MCF 10A (cell line): ENCODE results near the gene RBM20. TPM values are rescaled to one million over a fixed set of nuclear protein-coding genes. Genes with fewer than 3 reads are reported as not detected.
"Not testable (repeated sequence)": the region's sequence is repeated elsewhere in the genome, so short reads cannot be mapped to it uniquely, and the experiment has no call there.

Source experiments
- BruUV-seq: library from RNA; stranded (reverse); fragments of 400-500 nt; replicated peaks from 2 replicates; lab custom pipeline; 2021; lab: Mats Ljungman, UMichigan
- CTCF ChIA-PET: fragments of 300-600 bp; sonication (Branson Sonifier 250); formaldehyde crosslinking; extraction: SDS; loops from one replicate; lab custom pipeline; 2021; ENCODE audit warnings: antibody characterized with exemption, inconsistent platforms; lab: Yijun Ruan, JAX
- POLR2A ChIA-PET: fragments of 300-600, 350-650 bp; sonication (Branson Sonifier 250); formaldehyde crosslinking; extraction: SDS; loops from one replicate; lab custom pipeline; 2020; ENCODE audit warnings: antibody characterized with exemption, inconsistent platforms; lab: Yijun Ruan, JAX
- DNase-seq: peaks from one replicate; pipeline ENCODE4 v3.0.0-alpha.2; 2018; ENCODE audit not compliant: unreplicated experiment
- H3K27ac Mint-ChIP-seq: one replicate; pipeline ENCODE4 v1.8.0; 2022; ENCODE audit warnings: mild to moderate bottlenecking, low read depth, mixed read lengths; ENCODE audit not compliant: unreplicated experiment
- H3K27me3 Mint-ChIP-seq: one replicate; pipeline ENCODE4 v1.8.0; 2022; ENCODE audit warnings: mixed read lengths; ENCODE audit not compliant: insufficient read depth, unreplicated experiment
- H3K36me3 Mint-ChIP-seq: one replicate; pipeline ENCODE4 v1.8.0; 2022; ENCODE audit warnings: mild to moderate bottlenecking, moderate library complexity, mixed read lengths; ENCODE audit not compliant: insufficient read depth, unreplicated experiment
- H3K4me1 Mint-ChIP-seq: one replicate; pipeline ENCODE4 v1.8.0; 2022; ENCODE audit warnings: mixed read lengths; ENCODE audit not compliant: insufficient read depth, unreplicated experiment
- H3K4me3 Mint-ChIP-seq: one replicate; pipeline ENCODE4 v1.8.0; 2022; ENCODE audit warnings: mild to moderate bottlenecking, moderate library complexity, mixed read lengths; ENCODE audit not compliant: unreplicated experiment
- H3K9me3 Mint-ChIP-seq: one replicate; pipeline ENCODE4 v1.8.0; 2022; ENCODE audit warnings: mixed read lengths; ENCODE audit not compliant: unreplicated experiment
- CTCF ChIP-seq: fragments of 200-600 bp; IDR thresholded peaks from one replicate; pipeline ENCODE4 v1.8.0; 2022; ENCODE audit warnings: antibody characterized with exemption, mild to moderate bottlenecking; ENCODE audit not compliant: unreplicated experiment
- intact Hi-C: fragments of 100-400 bp; cut with micrococcal nuclease; formaldehyde crosslinking; loops from 2 replicates; pipeline ENCODE4 v1.14.1; 2022
- total RNA-seq: library from RNA; stranded (reverse); gene quantifications from 2 replicates; pipeline ENCODE4 v1.2.3, GENCODE V29; 2022

Gene RBM20
- total RNA-seq, 1 experiment from 2014 or later, result not detected

DNA sequence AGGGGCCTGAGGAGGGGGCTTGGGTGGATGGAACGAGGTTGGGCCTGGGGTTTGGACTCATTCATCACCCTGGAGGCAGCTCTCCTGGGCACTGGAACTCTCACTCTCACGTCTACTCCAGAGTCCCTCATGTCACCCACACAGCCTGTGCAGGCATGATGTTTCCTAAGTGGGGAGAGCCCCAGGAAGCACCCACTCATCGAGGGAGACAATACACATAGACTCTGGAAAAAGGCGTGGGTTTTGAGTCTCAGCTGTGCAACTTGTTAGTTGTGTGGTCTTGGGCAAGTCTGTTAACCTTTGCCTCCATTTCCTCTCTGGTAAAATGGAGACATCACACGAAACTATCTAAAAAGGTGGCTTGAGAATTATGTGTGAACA lies 25.9 kb upstream of the RBM20 start:
- no peaks in the 10 kb centered on the region for H3K27me3 Mint-ChIP-seq
- ChIA-PET POLR2A (interaction anchor here (0.6 kb wide), 1 partner anchor 14 kb away, joined by 3 read pairs; no protein-coding TSS in a partner anchor), CTCF (interaction anchor here (0.8 to 1.4 kb wide), 2 partner anchors 11 to 1523 kb away, joined by 3 read pairs; no protein-coding TSS in a partner anchor)
- intact Hi-C loops, result loop anchor here (10.0 kb wide), 1 partner anchor 1517 kb away; no protein-coding TSS in a partner anchor
- H3K9me3 Mint-ChIP-seq, result no peaks in the 10 kb centered on the region
- no TSS peak for BruUV-seq
- H3K27ac Mint-ChIP-seq, result no peak overlapping the region
- no peak for DNase-seq
- H3K4me1 Mint-ChIP-seq, result no peaks in the 10 kb centered on the region
- no peaks in the 10 kb centered on the region for H3K36me3 Mint-ChIP-seq
- TF ChIP-seq CTCF, result no peak
- H3K4me3 Mint-ChIP-seq, result no peak overlapping the region

DNA sequence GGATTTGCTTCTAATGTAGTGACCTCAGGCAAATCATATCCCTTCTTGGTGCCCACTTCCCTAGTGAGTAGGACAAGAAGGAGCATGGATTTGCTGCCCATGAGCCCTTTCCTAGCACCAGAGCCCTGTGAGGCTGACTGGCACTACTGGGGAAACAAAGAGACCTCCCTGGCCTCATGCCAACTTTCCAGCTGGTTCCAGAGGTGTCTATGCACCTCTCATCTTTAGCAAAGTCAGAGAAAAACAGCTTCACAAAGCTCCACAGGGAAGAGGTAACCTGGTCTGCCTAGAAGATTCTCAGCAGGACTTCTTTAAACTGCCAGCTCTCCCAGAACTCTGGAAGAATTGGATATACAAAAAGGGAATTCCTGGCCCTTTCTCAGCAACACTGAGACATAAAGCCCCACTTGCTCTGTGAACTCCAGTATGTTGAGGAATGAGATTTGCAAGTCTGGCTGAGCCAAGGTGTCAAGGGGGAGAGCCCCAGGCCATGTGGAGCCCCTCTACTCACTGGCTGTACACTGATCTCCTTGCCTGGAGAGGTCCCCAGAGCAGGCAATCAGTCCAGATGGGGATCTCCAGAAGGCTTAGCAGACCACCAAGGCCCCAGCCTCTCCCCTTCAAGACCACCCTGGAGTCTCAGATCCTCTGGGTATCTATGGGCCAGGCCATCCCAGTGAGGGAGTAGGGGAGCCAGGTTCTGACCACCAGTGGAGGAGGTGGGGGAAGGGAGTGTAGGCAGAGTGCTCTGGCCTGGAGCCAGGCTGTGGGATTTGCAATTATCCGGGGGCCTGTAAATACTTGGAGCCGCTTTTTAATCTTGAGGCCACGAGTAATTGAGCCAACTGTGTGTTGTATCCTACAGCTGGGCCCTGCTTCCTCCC lies 24.4 kb upstream of the RBM20 start:
- intact Hi-C loops, result loop anchor here (10.0 kb wide), 1 partner anchor 1515 kb away; no protein-coding TSS in a partner anchor
- Mint-ChIP-seq H3K4me3 (no peak overlapping the region), H3K9me3 (no peaks in the 10 kb centered on the region), H3K27ac (no peak overlapping the region), H3K27me3 (no peaks in the 10 kb centered on the region), H3K36me3 (no peaks in the 10 kb centered on the region), H3K4me1 (no peaks in the 10 kb centered on the region)
- POLR2A ChIA-PET, result interaction anchor here (0.6 kb wide), 1 partner anchor 53 kb away, joined by 3 read pairs; no protein-coding TSS in a partner anchor
- no TSS peak for BruUV-seq
- DNase-seq, result no peak
- TF ChIP-seq CTCF, result no peak
- CTCF ChIA-PET, result interaction anchor here (1.4 to 1.6 kb wide), 3 partner anchors 9 to 20 kb away, joined by 3 to 16 read pairs (median 6); no protein-coding TSS in a partner anchor

DNA sequence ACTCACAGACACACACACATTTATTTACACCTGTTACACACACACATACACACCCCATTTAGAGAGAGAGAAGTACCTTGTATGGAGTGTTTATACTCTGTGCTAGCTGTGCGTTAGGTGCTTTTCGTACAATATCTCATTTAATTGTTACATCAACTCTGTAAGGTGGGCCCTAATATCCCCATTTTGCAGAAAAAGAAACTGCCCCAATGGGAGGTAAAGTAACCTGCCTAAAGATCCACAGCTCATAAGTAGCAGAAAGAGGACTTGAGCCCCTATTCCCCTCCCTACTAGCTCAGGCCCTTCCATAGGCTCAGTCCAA lies 23.8 kb upstream of the RBM20 start:
- Mint-ChIP-seq H3K36me3 (no peaks in the 10 kb centered on the region), H3K9me3 (no peaks in the 10 kb centered on the region), H3K4me1 (peaks cover 3% of the 10 kb centered on the region), H3K4me3 (no peak overlapping the region), H3K27ac (no peak overlapping the region), H3K27me3 (no peaks in the 10 kb centered on the region)
- DNase-seq, result no peak
- ChIA-PET CTCF (interaction anchor here (1.5 to 1.6 kb wide), 2 partner anchors 10 to 21 kb away, joined by 3 to 6 read pairs; no protein-coding TSS in a partner anchor), POLR2A (no interaction called here)
- intact Hi-C loops, result no loop called here
- no peak for TF ChIP-seq CTCF
- BruUV-seq, result no TSS peak

DNA sequence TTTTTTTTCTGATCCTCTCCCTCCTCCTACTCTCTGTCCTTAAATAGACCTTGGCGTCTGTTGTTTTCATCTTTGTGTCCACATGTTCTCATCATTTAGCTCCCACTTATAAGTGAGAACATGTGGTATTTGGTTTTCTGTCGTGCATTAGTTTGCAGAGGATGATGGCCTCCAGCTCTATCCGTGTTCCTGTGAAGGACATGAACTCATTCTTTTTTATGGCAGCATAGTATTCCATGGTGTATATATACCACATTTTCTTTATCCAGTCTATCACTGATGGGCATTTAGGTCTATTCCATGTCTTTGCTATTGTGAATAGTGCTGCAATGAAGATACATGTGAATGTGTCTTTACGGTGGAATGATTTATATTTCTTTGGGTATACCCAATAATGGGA lies 20.8 kb upstream of the RBM20 start:
- H3K27ac Mint-ChIP-seq, H3K27me3 Mint-ChIP-seq, DNase-seq, H3K4me3 Mint-ChIP-seq, H3K9me3 Mint-ChIP-seq, BruUV-seq, intact Hi-C loops, H3K4me1 Mint-ChIP-seq, H3K36me3 Mint-ChIP-seq: not testable (repeated sequence)
- ChIA-PET CTCF (interaction anchor here (0.6 to 4.0 kb wide), 6 partner anchors 9 to 1514 kb away, joined by 3 to 20 read pairs (median 4); partner anchors contain the start of gene ADRA2A), POLR2A (interaction anchor here (1.0 to 1.2 kb wide), 2 partner anchors 13 to 14 kb away, joined by 3 to 4 read pairs; no protein-coding TSS in a partner anchor)
